GM12878 (cell line): ENCODE results near the gene METTL4. TPM values are rescaled to one million over a fixed set of nuclear protein-coding genes. Genes with fewer than 3 reads are reported as not detected.

Experiments
- ATAC-seq: fragments of 200-7000 bp; cut with Tn5 transposase; 3 replicates; pipeline ENCODE4 v1.9.1; 2020; ENCODE audit warnings: mild to moderate bottlenecking, moderate library complexity
- BruUV-seq: library from RNA; stranded (reverse); fragments of 400-500 nt; replicated peaks from 2 replicates; lab custom pipeline; 2021; lab: Mats Ljungman, UMichigan
- CTCF ChIA-PET: fragments of 300-600 bp; sonication (Branson Sonifier 250); formaldehyde crosslinking; extraction: SDS; loops from one replicate; lab custom pipeline; 2021; ENCODE audit warnings: inconsistent platforms; lab: Yijun Ruan, JAX
- POLR2A ChIA-PET: fragments of 350-600 bp; formaldehyde crosslinking; extraction: SDS; loops from one replicate; lab custom pipeline; 2021; ENCODE audit warnings: inconsistent platforms; lab: Charles Lee
- RAD21 ChIA-PET: fragments of 300-600 bp; sonication (Branson Sonifier 250); formaldehyde crosslinking; loops from one replicate; lab custom pipeline; 2023; ENCODE audit warnings: antibody characterized with exemption; ENCODE audit not compliant: unreplicated experiment; lab: Charles Lee
- SMC1A ChIA-PET: fragments of 300-600 bp; sonication (Branson Sonifier 250); formaldehyde crosslinking; loops from one replicate; lab custom pipeline; 2023; ENCODE audit not compliant: unreplicated experiment, uncharacterized antibody; lab: Charles Lee
- DNase-seq: peaks from one replicate; pipeline ENCODE4 v3.0.0-alpha.2; 2011; ENCODE audit warnings: low read depth, low spot score
- FAIRE-seq: peaks from 3 replicates; lab custom pipeline; 2011; peaks lifted over from hg19 to GRCh38; lab: Jason Lieb, UNC
- H2AFZ ChIP-seq: 2 replicates; pipeline ENCODE4 v1.6.0; 2011; ENCODE audit warnings: low read depth, low read length, control low read depth; ENCODE audit not compliant: control insufficient read depth
- H3K27ac ChIP-seq: 2 replicates; pipeline ENCODE4 v1.5.1; 2011; ENCODE audit warnings: control low read depth; ENCODE audit not compliant: control insufficient read depth, insufficient read depth
- H3K27me3 ChIP-seq, 2 experiments: replicated peaks in 1 of 2; 2 replicates each; pipeline versions ENCODE4 v1.6.0 to v1.6.1; 2011; ENCODE audit warnings: low read length in 1 of 2; ENCODE audit not compliant: control insufficient read depth in 2 of 2, insufficient read depth in 2 of 2
- H3K36me3 ChIP-seq, 2 experiments: 2 replicates each; pipeline ENCODE4 v1.5.1; 2011; ENCODE audit warnings: low read length in 1 of 2; ENCODE audit not compliant: control insufficient read depth in 2 of 2, insufficient read depth in 2 of 2
- H3K4me1 ChIP-seq: 2 replicates; pipeline ENCODE4 v1.6.1; 2011; ENCODE audit warnings: mild to moderate bottlenecking, low read length, moderate library complexity, mixed read lengths; ENCODE audit not compliant: control insufficient read depth, insufficient read depth
- H3K4me2 ChIP-seq: 2 replicates; pipeline ENCODE4 v1.6.0; 2011; ENCODE audit warnings: control low read depth; ENCODE audit not compliant: control insufficient read depth, insufficient read depth
- H3K4me3 ChIP-seq: fragments of 200-600 bp; sonication (generic); 2 replicates; pipeline ENCODE4 v1.5.1; 2016
- H3K79me2 ChIP-seq: 2 replicates; pipeline ENCODE4 v1.6.0; 2011; ENCODE audit warnings: low read length; ENCODE audit not compliant: control insufficient read depth, insufficient read depth
- H3K9ac ChIP-seq: 2 replicates; pipeline ENCODE4 v1.8.0; 2011; ENCODE audit warnings: low read length, control low read depth, mixed read lengths; ENCODE audit not compliant: control insufficient read depth, insufficient read depth
- H3K9me3 ChIP-seq: replicated peaks from 3 replicates; pipeline ENCODE4 v1.5.1; 2011; ENCODE audit warnings: mild to moderate bottlenecking, low read length; ENCODE audit not compliant: control insufficient read depth, insufficient read depth
- H4K20me1 ChIP-seq: 2 replicates; pipeline ENCODE4 v1.6.0; 2011; ENCODE audit not compliant: control insufficient read depth, insufficient read depth
- ASH2L ChIP-seq: fragments of 300-600, 200-600 bp; sonication (generic); IDR thresholded peaks from 2 replicates; pipeline ENCODE4 v1.6.1; 2017; ENCODE audit warnings: low read depth, mild to moderate bottlenecking, borderline replicate concordance
- HDGF ChIP-seq: fragments of 450-650 bp; IDR thresholded peaks from 2 replicates; pipeline ENCODE4 v1.6.1; 2016; ENCODE audit warnings: antibody characterized with exemption
- KAT2A ChIP-seq: conservative IDR thresholded peaks from 2 replicates; pipeline ENCODE4 v1.6.1; 2011; ENCODE audit warnings: low read depth, low read length; ENCODE audit not compliant: control insufficient read depth
- MTA2 ChIP-seq: fragments of 450-650 bp; IDR thresholded peaks from 2 replicates; pipeline ENCODE4 v1.6.1; 2016; ENCODE audit warnings: low read depth, mild to moderate bottlenecking, moderate library complexity
- NFIC ChIP-seq: IDR thresholded peaks from 2 replicates; pipeline ENCODE4 v1.6.1; 2012; ENCODE audit warnings: low read depth, mild to moderate bottlenecking, inconsistent platforms, low read length, moderate library complexity
- SMC3 ChIP-seq: IDR thresholded peaks from 2 replicates; pipeline ENCODE4 v1.6.1; 2011; ENCODE audit warnings: low read length, improper control_type of control experiment, borderline replicate concordance
- TCF12 ChIP-seq: IDR thresholded peaks from 2 replicates; pipeline ENCODE4 v1.6.1; 2011; ENCODE audit warnings: low read depth, mild to moderate bottlenecking, low read length
- WRNIP1 ChIP-seq: IDR thresholded peaks from 2 replicates; pipeline ENCODE4 v1.6.1; 2011; ENCODE audit warnings: low read depth, low read length, improper control_type of control experiment, borderline replicate concordance
- WGBS: methylation state at CpG from one replicate; pipeline ENCODE4 v1.1.6; 2016; ENCODE audit warnings: low lambda C conversion rate; ENCODE audit not compliant: insufficient replicate concordance, insufficient coverage; ENCODE audit errors: missing lambda C conversion rate; 5-methylcytosine and 5-hydroxymethylcytosine counted together
- in situ Hi-C: fragments of 300-500 bp; cut with MboI; formaldehyde crosslinking; loops from 9 replicates; pipeline ENCODE4 v1.14.3; 2018; ENCODE audit warnings: mixed read lengths
- intact Hi-C: fragments of 100-400 bp; cut with micrococcal nuclease; formaldehyde crosslinking; loops from one replicate; pipeline ENCODE4 v1.14.2; 2022; ENCODE audit not compliant: unreplicated experiment
- polyA plus RNA-seq, 11 experiments: library from polyadenylated mRNA; depleted of rRNA in 4 of 11; unstranded in 6 of 11; stranded (reverse) in 5 of 11; fragments of >200 nt; fragmentation: Nextera tagmentation in 4 of 11; fragmentation: Illumina TruSeq in 1 of 11; extraction: Ambion mirVana in 4 of 11; extraction: Trizol in 1 of 11; gene quantifications; 1 replicate in 1 of 11; 2 replicates in 10 of 11; pipeline versions ENCODE4 v1.2.1 to v1.2.3, GENCODE V29; 2011 to 2016; ENCODE audit warnings: inconsistent platforms in 2 of 11, missing spikeins in 2 of 11, low read depth in 1 of 11
- total RNA-seq, 4 experiments: library from RNA; depleted of rRNA in 3 of 4; stranded (reverse); fragments of >200 nt in 3 of 4; fragmentation: Illumina TruSeq in 1 of 4; extraction: Trizol in 1 of 4; gene quantifications; 2 replicates each; pipeline versions ENCODE4 v1.2.1 to v1.2.3, GENCODE V29; 2013 to 2021
- TF ChIP-seq, protein P1 (sequence below): fragments of 450-650 bp; IDR thresholded peaks from 2 replicates; pipeline ENCODE4 v1.6.1; 2017; ENCODE audit warnings: mild to moderate bottlenecking, moderate library complexity
- TF ChIP-seq, protein P2 (sequence below): fragments of 450-650 bp; IDR thresholded peaks from 2 replicates; pipeline ENCODE4 v1.6.1; 2017; ENCODE audit warnings: low read depth, mild to moderate bottlenecking, moderate library complexity

Gene METTL4
- total and polyA plus RNA-seq, 10 of the 15 experiments (the other 5 are each of a cell fraction or from before 2014, with no cell fraction given): 4.9 to 15.2 (median 12.3) TPM

DNA sequence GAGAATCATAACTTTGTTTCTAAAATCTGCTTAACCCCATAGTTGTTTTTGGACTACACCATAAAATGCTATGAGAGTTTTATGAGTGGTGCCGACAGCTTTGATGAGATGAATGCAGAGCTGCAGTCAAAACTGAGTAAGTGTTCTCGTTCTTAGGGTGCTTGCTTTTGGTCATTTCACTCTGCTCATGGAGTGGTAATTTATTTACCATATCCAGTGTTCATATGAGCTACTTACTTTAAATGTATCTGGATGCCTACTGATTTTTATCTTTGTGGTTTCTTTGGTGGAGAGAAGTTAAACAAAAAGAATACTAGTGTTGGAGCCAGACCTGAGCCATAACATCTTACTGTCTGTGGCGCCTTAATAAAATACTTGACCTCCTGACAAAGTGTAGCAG, 16.5 kb upstream of the METTL4 start:
- in situ Hi-C loops: no loop called here
- no peak for TF ChIP-seq TCF12
- TF ChIP-seq, protein P1, sequence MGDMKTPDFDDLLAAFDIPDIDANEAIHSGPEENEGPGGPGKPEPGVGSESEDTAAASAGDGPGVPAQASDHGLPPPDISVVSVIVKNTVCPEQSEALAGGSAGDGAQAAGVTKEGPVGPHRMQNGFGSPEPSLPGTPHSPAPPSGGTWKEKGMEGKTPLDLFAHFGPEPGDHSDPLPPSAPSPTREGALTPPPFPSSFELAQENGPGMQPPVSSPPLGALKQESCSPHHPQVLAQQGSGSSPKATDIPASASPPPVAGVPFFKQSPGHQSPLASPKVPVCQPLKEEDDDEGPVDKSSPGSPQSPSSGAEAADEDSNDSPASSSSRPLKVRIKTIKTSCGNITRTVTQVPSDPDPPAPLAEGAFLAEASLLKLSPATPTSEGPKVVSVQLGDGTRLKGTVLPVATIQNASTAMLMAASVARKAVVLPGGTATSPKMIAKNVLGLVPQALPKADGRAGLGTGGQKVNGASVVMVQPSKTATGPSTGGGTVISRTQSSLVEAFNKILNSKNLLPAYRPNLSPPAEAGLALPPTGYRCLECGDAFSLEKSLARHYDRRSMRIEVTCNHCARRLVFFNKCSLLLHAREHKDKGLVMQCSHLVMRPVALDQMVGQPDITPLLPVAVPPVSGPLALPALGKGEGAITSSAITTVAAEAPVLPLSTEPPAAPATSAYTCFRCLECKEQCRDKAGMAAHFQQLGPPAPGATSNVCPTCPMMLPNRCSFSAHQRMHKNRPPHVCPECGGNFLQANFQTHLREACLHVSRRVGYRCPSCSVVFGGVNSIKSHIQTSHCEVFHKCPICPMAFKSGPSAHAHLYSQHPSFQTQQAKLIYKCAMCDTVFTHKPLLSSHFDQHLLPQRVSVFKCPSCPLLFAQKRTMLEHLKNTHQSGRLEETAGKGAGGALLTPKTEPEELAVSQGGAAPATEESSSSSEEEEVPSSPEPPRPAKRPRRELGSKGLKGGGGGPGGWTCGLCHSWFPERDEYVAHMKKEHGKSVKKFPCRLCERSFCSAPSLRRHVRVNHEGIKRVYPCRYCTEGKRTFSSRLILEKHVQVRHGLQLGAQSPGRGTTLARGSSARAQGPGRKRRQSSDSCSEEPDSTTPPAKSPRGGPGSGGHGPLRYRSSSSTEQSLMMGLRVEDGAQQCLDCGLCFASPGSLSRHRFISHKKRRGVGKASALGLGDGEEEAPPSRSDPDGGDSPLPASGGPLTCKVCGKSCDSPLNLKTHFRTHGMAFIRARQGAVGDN: no peak
- TF ChIP-seq NFIC: no peak
- no peak for TF ChIP-seq HDGF
- TF ChIP-seq, protein P2, sequence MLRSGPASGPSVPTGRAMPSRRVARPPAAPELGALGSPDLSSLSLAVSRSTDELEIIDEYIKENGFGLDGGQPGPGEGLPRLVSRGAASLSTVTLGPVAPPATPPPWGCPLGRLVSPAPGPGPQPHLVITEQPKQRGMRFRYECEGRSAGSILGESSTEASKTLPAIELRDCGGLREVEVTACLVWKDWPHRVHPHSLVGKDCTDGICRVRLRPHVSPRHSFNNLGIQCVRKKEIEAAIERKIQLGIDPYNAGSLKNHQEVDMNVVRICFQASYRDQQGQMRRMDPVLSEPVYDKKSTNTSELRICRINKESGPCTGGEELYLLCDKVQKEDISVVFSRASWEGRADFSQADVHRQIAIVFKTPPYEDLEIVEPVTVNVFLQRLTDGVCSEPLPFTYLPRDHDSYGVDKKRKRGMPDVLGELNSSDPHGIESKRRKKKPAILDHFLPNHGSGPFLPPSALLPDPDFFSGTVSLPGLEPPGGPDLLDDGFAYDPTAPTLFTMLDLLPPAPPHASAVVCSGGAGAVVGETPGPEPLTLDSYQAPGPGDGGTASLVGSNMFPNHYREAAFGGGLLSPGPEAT: no peak
- TF ChIP-seq WRNIP1: no peak
- no peak for TF ChIP-seq SMC3
- TF ChIP-seq MTA2: no peak
- no peak for TF ChIP-seq KAT2A
- TF ChIP-seq ASH2L: no peak
- DNase-seq: no peak
- no peak overlapping the region for H3K4me2 ChIP-seq
- intact Hi-C loops: no loop called here
- H3K36me3 ChIP-seq: peaks cover 7 to 31% of the 10 kb centered on the region in 2 experiments
- H3K79me2 ChIP-seq: no peaks in the 10 kb centered on the region; the same call in 1 of the 2 replicates
- CTCF ChIA-PET: no interaction called here
- no peaks in the 10 kb centered on the region for H3K27me3 ChIP-seq
- SMC1A ChIA-PET: interaction anchor here (1.0 to 2.7 kb wide), 7 partner anchors 9 to 154 kb away, joined by 3 to 18 read pairs (median 5); partner anchors contain the start of genes METTL4 and NDC80
- WGBS: 97% methylated on average over 3 of the region's 3 CpGs
- FAIRE-seq: no peak
- POLR2A ChIA-PET: interaction anchor here (1.1 kb wide), 1 partner anchor 9 kb away, joined by 3 read pairs; no protein-coding TSS in a partner anchor
- H3K9ac ChIP-seq: no peak overlapping the region
- no peak for ATAC-seq
- H4K20me1 ChIP-seq: no peaks in the 10 kb centered on the region
- no TSS peak for BruUV-seq
- H3K4me3 ChIP-seq: no peak overlapping the region
- no peak overlapping the region for H3K27ac ChIP-seq
- no peak overlapping the region for H2AFZ ChIP-seq
- no peaks in the 10 kb centered on the region for H3K4me1 ChIP-seq
- RAD21 ChIA-PET: no interaction called here
- H3K9me3 ChIP-seq: no peaks in the 10 kb centered on the region
